HepG2 (cell line): ENCODE measurements around the gene MAGI1. TPM values are rescaled to one million over a fixed set of nuclear protein-coding genes. Genes with fewer than 3 reads are reported as not detected.

Experiments used
- GATA4 ChIP-seq: sonication (generic); IDR thresholded peaks from 2 replicates; pipeline ENCODE4 v1.6.1; 2016; ENCODE audit warnings: antibody characterized with exemption, low read depth, borderline replicate concordance
- HDAC6 ChIP-seq: fragments of 200-600 bp; sonication (generic); IDR thresholded peaks from 2 replicates; pipeline ENCODE4 v1.7.0; 2017; ENCODE audit warnings: mild to moderate bottlenecking, antibody characterized with exemption, low read length, low read depth
- MAF1 ChIP-seq: sonication (generic); formaldehyde crosslinking; IDR thresholded peaks from 2 replicates; pipeline ENCODE4 v1.5.0; 2020; ENCODE audit warnings: missing genetic modification reagents, borderline replicate concordance
- MXI1 ChIP-seq: IDR thresholded peaks from 3 replicates; pipeline ENCODE4 v1.6.1; 2012; ENCODE audit warnings: low read depth, low read length, inconsistent platforms, borderline replicate concordance
- RFXANK ChIP-seq: IDR thresholded peaks from 2 replicates; pipeline ENCODE4 v1.6.1; 2016
- SIX4 ChIP-seq: sonication (generic); formaldehyde crosslinking; IDR thresholded peaks from 2 replicates; pipeline ENCODE4 v1.4.0; 2020; ENCODE audit warnings: missing genetic modification reagents
- SP5 ChIP-seq: IDR thresholded peaks from 2 replicates; pipeline ENCODE4 v1.6.1; 2016; ENCODE audit warnings: low read depth, borderline replicate concordance
- ZEB1 ChIP-seq: IDR thresholded peaks from 2 replicates; pipeline ENCODE4 v1.6.1; 2012; ENCODE audit warnings: mild to moderate bottlenecking, low read depth, inconsistent platforms; ENCODE audit not compliant: insufficient replicate concordance
- ZNF124 ChIP-seq: sonication (generic); formaldehyde crosslinking; IDR thresholded peaks from 2 replicates; pipeline ENCODE4 v1.4.0; 2020; ENCODE audit warnings: missing genetic modification reagents
- ZNF276 ChIP-seq: sonication (generic); formaldehyde crosslinking; IDR thresholded peaks from 2 replicates; pipeline ENCODE4 v1.4.0; 2020; ENCODE audit warnings: mild to moderate bottlenecking, low read depth, missing genetic modification reagents
- ZNF484 ChIP-seq: sonication (generic); formaldehyde crosslinking; IDR thresholded peaks from 2 replicates; pipeline ENCODE4 v1.5.1; 2020; ENCODE audit warnings: mild to moderate bottlenecking, low read depth, missing genetic modification reagents, borderline replicate concordance
- polyA plus RNA-seq, 8 experiments: library from polyadenylated mRNA; depleted of rRNA in 3 of 8; stranded (reverse) in 7 of 8; unstranded in 1 of 8; fragments of >200 nt; fragmentation: Illumina TruSeq in 4 of 8; extraction: Trizol in 4 of 8; gene quantifications; 2 replicates each; pipeline versions ENCODE4 v1.2.1 to v1.2.3, GENCODE V29; 2011 to 2016; ENCODE audit warnings: low read depth in 4 of 8, missing spikeins in 1 of 8, mixed read lengths in 1 of 8; ENCODE audit not compliant: insufficient read depth in 1 of 8
- total RNA-seq, 5 experiments: library from RNA; depleted of rRNA; stranded (reverse); fragments of >200 nt; fragmentation: Illumina TruSeq; extraction: Trizol; gene quantifications; 2 replicates each; pipeline ENCODE4 v1.2.3, GENCODE V29; 2016; ENCODE audit warnings: low read depth in 1 of 5
- TF ChIP-seq, protein P1 (sequence below): sonication (generic); formaldehyde crosslinking; conservative IDR thresholded peaks from 2 replicates; pipeline ENCODE4 v1.5.0; 2020; ENCODE audit warnings: missing genetic modification reagents

Gene MAGI1
- total and polyA plus RNA-seq, 2 of the 13 experiments (the other 11 are each of a cell fraction or from before 2014, with no cell fraction given): 22.2 to 26.0 TPM

DNA sequence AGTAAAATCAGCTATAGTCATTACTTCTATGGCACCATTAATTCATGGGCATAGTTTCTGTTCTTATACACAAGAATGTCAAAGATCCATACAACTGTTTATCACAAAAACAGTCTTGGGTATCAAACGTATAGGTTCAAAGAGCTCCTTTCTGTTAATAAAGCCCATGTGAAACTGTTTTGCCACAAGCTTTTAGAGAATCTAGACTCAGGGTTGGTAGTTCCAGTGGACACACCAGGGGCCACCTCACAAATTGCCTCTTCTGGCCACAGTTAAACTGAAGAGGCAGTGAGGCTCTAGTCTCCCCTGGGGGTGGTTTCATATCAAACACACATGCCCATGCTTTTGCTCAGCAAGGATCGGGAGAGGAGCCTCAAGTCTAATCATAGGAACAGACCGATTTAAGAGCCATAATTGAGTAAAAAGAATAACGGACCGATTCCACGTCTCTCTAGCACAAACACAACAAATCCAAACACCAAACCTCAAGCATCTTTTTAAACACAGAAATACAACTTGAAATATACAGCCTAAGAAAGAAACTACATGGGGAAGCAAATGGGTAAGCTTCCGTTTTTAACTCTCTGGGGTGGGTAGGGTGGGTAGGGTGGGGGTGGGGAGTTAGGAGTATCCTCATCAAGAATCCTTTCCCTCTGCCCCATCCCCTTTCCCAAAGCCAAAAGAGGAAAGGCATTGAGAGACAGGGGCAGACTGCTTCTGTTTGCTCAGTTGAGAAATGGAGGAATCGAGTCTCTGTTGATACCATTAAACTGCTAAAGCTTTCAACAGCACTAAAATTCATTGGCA lies 443.3 kb downstream of the MAGI1 start (continued):
- TF ChIP-seq GATA4: no peak
- TF ChIP-seq, protein P1, sequence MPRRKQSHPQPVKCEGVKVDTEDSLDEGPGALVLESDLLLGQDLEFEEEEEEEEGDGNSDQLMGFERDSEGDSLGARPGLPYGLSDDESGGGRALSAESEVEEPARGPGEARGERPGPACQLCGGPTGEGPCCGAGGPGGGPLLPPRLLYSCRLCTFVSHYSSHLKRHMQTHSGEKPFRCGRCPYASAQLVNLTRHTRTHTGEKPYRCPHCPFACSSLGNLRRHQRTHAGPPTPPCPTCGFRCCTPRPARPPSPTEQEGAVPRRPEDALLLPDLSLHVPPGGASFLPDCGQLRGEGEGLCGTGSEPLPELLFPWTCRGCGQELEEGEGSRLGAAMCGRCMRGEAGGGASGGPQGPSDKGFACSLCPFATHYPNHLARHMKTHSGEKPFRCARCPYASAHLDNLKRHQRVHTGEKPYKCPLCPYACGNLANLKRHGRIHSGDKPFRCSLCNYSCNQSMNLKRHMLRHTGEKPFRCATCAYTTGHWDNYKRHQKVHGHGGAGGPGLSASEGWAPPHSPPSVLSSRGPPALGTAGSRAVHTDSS (CRISPR knock-in tag): no peak
- TF ChIP-seq ZNF124 (CRISPR knock-in tag): no peak
- TF ChIP-seq HDAC6: no peak
- no peak for TF ChIP-seq MAF1
- no peak for TF ChIP-seq ZNF484
- no peak for TF ChIP-seq ZNF276
- TF ChIP-seq MXI1: no peak
- no peak for TF ChIP-seq RFXANK (CRISPR knock-in tag)
- TF ChIP-seq SP5 (CRISPR knock-in tag): no peak
- TF ChIP-seq SIX4 (CRISPR knock-in tag): no peak
- no peak for TF ChIP-seq ZEB1
